ENCODE results near the gene ZC3H7A. TPM values are rescaled to one million over a fixed set of nuclear protein-coding genes. Genes with fewer than 3 reads are reported as not detected.

Gene ZC3H7A
- total and polyA plus RNA-seq, 2 of the 13 experiments (the other 11 are each of a cell fraction or from before 2014, with no cell fraction given) = 29.2 to 36.8 TPM

DNA sequence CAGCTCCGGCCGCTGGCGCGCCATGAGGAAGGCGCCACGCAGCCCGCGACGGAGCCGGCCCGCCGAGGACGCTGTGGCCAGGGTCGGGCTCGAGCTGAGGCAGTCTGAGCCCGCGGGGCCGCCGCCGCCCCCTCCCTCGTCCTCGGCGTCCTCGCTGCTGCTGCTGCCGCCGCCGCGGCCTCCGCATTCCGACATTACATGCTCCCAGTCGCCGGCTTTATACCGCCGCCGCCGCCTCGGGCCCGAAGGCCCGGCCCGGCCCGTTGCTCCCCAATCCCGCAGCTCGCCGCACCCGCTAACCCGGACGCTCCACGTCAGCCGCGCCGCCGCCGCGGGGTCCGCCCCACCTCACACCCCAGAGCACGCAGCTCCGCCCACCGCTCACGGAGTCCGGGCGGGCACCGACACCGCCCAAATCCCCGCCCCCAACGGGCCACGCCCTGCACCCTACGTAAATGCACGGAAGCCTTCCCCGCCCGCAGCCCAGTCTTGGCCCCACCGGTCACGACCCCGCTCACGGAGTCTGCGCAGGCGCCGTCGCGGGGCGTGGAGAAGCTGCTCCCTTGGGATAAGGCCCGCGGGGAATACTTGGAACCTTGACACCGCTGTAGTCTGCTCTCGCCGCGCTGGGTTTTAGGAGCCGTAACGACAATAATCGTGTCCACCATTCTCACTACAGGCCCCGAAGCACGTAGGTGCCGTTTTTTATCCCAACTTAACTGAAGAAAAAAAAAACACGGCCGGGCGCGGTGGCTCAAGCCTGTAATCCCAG, 54.3 kb downstream of the ZC3H7A start, which contains the start of gene TXNDC11 (continued):
- TF ChIP-seq, protein P1, sequence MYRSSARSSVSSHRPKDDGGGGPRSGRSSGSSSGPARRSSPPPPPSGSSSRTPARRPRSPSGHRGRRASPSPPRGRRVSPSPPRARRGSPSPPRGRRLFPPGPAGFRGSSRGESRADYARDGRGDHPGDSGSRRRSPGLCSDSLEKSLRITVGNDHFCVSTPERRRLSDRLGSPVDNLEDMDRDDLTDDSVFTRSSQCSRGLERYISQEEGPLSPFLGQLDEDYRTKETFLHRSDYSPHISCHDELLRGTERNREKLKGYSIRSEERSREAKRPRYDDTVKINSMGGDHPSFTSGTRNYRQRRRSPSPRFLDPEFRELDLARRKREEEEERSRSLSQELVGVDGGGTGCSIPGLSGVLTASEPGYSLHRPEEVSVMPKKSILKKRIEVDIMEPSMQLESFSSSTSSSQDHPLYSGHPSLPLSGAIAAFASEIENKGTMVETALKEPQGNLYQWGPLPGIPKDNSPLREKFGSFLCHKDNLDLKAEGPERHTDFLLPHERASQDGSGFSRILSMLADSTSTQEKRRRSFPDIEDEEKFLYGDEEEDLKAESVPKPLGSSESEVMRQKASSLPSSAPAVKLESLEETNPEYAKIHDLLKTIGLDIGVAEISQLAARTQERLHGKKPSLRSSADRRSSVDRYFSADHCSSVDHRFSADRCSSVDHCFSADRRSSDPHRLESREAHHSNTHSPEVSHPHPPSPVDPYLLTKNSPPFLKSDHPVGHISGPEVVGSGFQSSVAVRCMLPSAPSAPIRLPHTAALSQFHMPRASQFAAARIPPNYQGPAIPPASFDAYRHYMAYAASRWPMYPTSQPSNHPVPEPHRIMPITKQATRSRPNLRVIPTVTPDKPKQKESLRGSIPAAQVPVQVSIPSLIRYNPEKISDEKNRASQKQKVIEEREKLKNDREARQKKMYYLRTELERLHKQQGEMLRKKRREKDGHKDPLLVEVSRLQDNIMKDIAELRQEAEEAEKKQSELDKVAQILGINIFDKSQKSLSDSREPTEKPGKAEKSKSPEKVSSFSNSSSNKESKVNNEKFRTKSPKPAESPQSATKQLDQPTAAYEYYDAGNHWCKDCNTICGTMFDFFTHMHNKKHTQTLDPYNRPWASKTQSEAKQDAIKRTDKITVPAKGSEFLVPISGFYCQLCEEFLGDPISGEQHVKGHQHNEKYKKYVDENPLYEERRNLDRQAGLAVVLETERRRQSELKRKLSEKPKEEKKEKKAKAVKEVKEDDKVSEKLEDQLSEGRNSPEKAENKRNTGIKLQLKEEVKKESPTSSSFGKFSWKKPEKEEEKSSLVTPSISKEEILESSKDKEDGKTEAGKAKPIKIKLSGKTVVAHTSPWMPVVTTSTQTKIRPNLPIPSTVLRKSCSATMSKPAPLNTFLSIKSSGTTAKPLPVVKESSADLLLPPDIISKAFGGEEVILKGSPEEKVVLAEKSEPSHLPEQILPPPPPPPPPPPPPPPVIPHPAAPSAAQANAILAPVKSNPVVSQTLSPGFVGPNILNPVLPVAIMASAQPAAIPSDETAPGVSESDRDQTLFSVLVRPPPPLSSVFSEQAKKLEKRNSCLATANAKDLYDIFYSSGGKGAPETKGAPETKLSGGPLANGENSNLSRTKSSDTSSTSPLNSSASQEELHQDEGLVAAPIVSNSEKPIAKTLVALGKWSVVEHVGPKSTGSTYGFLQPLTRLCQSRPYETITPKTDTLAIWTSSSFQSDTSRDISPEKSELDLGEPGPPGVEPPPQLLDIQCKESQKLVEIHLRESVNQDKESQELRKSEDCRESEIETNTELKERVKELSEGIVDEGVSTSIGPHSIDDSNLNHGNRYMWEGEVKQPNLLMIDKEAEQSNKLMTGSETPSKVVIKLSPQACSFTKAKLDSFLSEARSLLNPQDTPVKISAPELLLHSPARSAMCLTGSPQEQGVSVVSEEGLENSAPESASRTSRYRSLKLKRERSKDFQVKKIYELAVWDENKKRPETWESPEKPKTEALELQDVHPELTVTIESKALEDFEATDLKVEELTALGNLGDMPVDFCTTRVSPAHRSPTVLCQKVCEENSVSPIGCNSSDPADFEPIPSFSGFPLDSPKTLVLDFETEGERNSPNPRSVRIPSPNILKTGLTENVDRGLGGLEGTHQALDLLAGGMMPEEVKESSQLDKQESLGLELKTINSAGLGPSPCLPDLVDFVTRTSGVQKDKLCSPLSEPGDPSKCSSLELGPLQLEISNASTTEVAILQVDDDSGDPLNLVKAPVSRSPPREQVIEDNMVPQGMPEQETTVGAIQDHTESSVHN (CRISPR knock-in tag; IDR thresholded peaks at IDR 0.05) = peak; percentile 92; the same call in 1 of the 2 replicates
- peak; percentile 86; the same call in 1 of the 2 replicates for TF ChIP-seq GZF1 (CRISPR knock-in tag; IDR thresholded peaks at IDR 0.05)
- TF ChIP-seq XRCC5 (optimal IDR thresholded peaks at IDR 0.05; ENCODE audit: low read length) = peak; percentile 79
- TF ChIP-seq, protein P2, sequence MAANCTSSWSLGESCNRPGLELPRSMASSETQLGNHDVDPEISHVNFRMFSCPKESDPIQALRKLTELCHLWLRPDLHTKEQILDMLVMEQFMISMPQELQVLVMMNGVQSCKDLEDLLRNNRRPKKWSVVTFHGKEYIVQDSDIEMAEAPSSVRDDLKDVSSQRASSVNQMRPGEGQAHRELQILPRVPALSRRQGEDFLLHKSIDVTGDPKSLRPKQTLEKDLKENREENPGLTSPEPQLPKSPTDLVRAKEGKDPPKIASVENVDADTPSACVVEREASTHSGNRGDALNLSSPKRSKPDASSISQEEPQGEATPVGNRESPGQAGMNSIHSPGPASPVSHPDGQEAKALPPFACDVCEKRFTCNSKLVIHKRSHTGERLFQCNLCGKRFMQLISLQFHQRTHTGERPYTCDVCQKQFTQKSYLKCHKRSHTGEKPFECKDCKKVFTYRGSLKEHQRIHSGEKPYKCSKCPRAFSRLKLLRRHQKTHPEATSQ (CRISPR knock-in tag; IDR thresholded peaks at IDR 0.05; ENCODE audit: borderline replicate concordance) = peak; percentile 71; the same call in 1 of the 2 replicates
- peak; percentile 95 for TF ChIP-seq MAZ (IDR thresholded peaks at IDR 0.05; ENCODE audit: borderline replicate concordance, low read depth, low read length)
- peak; percentile 89 for TF ChIP-seq MAZ (CRISPR knock-in tag; IDR thresholded peaks at IDR 0.05; ENCODE audit: low read depth)
- peak; percentile 64 for TF ChIP-seq REL (CRISPR knock-in tag; conservative IDR thresholded peaks at IDR 0.05)
- TF ChIP-seq ZNF775 (CRISPR knock-in tag; IDR thresholded peaks at IDR 0.05; ENCODE audit: borderline replicate concordance) = peak; percentile 96
- TF ChIP-seq ZNF329 (CRISPR knock-in tag; IDR thresholded peaks at IDR 0.05; ENCODE audit: low read depth) = peak; percentile 41
- TF ChIP-seq NFKB2 (CRISPR knock-in tag; IDR thresholded peaks at IDR 0.05; ENCODE audit: borderline replicate concordance) = peak; percentile 88; the same call in 1 of the 2 replicates
- TF ChIP-seq NFE2L2 (IDR thresholded peaks at IDR 0.05; ENCODE audit: low read length) = no peak
- peak; percentile 48; the same call in 1 of the 2 replicates for TF ChIP-seq ISL2 (CRISPR knock-in tag; IDR thresholded peaks at IDR 0.05)
- TF ChIP-seq, protein P3, sequence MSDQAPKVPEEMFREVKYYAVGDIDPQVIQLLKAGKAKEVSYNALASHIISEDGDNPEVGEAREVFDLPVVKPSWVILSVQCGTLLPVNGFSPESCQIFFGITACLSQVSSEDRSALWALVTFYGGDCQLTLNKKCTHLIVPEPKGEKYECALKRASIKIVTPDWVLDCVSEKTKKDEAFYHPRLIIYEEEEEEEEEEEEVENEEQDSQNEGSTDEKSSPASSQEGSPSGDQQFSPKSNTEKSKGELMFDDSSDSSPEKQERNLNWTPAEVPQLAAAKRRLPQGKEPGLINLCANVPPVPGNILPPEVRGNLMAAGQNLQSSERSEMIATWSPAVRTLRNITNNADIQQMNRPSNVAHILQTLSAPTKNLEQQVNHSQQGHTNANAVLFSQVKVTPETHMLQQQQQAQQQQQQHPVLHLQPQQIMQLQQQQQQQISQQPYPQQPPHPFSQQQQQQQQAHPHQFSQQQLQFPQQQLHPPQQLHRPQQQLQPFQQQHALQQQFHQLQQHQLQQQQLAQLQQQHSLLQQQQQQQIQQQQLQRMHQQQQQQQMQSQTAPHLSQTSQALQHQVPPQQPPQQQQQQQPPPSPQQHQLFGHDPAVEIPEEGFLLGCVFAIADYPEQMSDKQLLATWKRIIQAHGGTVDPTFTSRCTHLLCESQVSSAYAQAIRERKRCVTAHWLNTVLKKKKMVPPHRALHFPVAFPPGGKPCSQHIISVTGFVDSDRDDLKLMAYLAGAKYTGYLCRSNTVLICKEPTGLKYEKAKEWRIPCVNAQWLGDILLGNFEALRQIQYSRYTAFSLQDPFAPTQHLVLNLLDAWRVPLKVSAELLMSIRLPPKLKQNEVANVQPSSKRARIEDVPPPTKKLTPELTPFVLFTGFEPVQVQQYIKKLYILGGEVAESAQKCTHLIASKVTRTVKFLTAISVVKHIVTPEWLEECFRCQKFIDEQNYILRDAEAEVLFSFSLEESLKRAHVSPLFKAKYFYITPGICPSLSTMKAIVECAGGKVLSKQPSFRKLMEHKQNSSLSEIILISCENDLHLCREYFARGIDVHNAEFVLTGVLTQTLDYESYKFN (CRISPR knock-in tag; conservative IDR thresholded peaks at IDR 0.05) = peak; percentile 91
- TF ChIP-seq JUNB (CRISPR knock-in tag; IDR thresholded peaks at IDR 0.05; ENCODE audit: borderline replicate concordance) = no peak

Measured in HepG2 (cell line).